DND-41 (cell line): ENCODE measurements around the gene RFX6.

Experiments
- ATAC-seq: fragments of 200-7000 bp; cut with Tn5 transposase; 3 replicates; pipeline ENCODE4 v1.9.1; 2021; ENCODE audit warnings: low read depth; ENCODE audit not compliant: insufficient read depth
- DNase-seq: peaks from one replicate; pipeline ENCODE4 v3.0.0-alpha.2; 2020
- H2AFZ ChIP-seq: 2 replicates; pipeline ENCODE4 v1.6.0; 2012; ENCODE audit warnings: low read depth, low read length
- H3K27ac ChIP-seq: 2 replicates; pipeline ENCODE4 v1.5.1; 2012; ENCODE audit warnings: low read length, inconsistent platforms
- H3K27me3 ChIP-seq: fragments of 200-600 bp; sonication (generic); 2 replicates; pipeline ENCODE4 v1.6.0; 2012; ENCODE audit warnings: low read length, mild to moderate bottlenecking, inconsistent platforms; ENCODE audit not compliant: insufficient read depth, poor library complexity
- H3K36me3 ChIP-seq: 2 replicates; pipeline ENCODE4 v1.5.1; 2012; ENCODE audit warnings: low read length, inconsistent platforms; ENCODE audit not compliant: insufficient read depth
- H3K4me1 ChIP-seq: 2 replicates; pipeline ENCODE4 v1.5.1; 2012; ENCODE audit warnings: mild to moderate bottlenecking, low read length; ENCODE audit not compliant: insufficient read depth
- H3K4me2 ChIP-seq: 2 replicates; pipeline ENCODE4 v1.6.0; 2012; ENCODE audit warnings: mild to moderate bottlenecking, moderate library complexity, low read length, inconsistent platforms; ENCODE audit not compliant: insufficient read depth
- H3K4me3 ChIP-seq, 2 experiments: fragments of 200-600 bp in 1 of 2; shearing (Covaris generic) in 1 of 2; 2 replicates each; pipeline ENCODE4 v1.5.1; 2012 to 2016; ENCODE audit warnings: inconsistent platforms in 2 of 2, low read length in 2 of 2, mild to moderate bottlenecking in 2 of 2, low read depth in 1 of 2, moderate library complexity in 1 of 2
- H3K79me2 ChIP-seq: 2 replicates; pipeline ENCODE4 v1.6.0; 2012; ENCODE audit warnings: low read length, inconsistent platforms; ENCODE audit not compliant: insufficient read depth
- H3K9ac ChIP-seq: 2 replicates; pipeline ENCODE4 v1.6.0; 2012; ENCODE audit warnings: low read depth, mild to moderate bottlenecking, inconsistent platforms, low read length, moderate library complexity
- H3K9me3 ChIP-seq: 2 replicates; pipeline ENCODE4 v1.5.1; 2012; ENCODE audit warnings: low read length, moderate library complexity, mild to moderate bottlenecking, inconsistent platforms; ENCODE audit not compliant: insufficient read depth, severe bottlenecking
- H4K20me1 ChIP-seq: 2 replicates; pipeline ENCODE4 v1.6.0; 2012; ENCODE audit warnings: low read length; ENCODE audit not compliant: insufficient read depth
- CTCF ChIP-seq: IDR thresholded peaks from 2 replicates; pipeline ENCODE4 v1.5.1; 2012; ENCODE audit warnings: borderline replicate concordance, low read length, moderate library complexity, mild to moderate bottlenecking; ENCODE audit not compliant: poor library complexity, severe bottlenecking; ENCODE audit errors: extremely low read depth
- EZH2 ChIP-seq: IDR thresholded peaks from 3 replicates; pipeline ENCODE4 v1.6.1; 2012; ENCODE audit warnings: borderline replicate concordance, low read depth, mild to moderate bottlenecking, moderate library complexity, low read length, inconsistent platforms; ENCODE audit not compliant: severe bottlenecking

The RFX6 gene

DNA sequence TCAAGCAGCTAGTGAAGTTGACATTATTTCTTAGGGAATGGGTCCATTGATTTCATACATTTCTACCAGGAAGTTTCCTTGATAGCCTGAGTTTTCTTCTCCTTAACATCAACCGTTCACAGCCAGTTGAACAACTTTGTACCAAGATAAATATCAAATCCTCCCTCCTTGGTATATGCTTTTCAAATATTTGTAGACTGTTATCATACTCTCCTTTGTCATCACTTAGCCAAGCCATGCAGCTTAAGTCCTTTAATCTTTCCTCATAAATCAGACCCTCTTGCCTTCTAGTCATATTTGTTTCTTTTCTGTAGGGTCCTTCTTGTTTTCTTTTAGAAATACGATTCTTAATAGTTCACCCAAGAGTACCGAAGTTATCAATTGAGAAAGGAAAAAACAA is 25.6 kb downstream of the RFX6 start:
- H3K9ac ChIP-seq = no peak overlapping the region
- no peaks in the 10 kb centered on the region for H3K79me2 ChIP-seq
- no peak overlapping the region for H3K27ac ChIP-seq
- H4K20me1 ChIP-seq = no peaks in the 10 kb centered on the region
- DNase-seq (no peak), ATAC-seq (no peak)
- H3K27me3 ChIP-seq = no peaks in the 10 kb centered on the region
- H3K4me2 ChIP-seq = no peak overlapping the region
- no peak overlapping the region for H3K4me3 ChIP-seq
- no peaks in the 10 kb centered on the region for H3K9me3 ChIP-seq
- TF ChIP-seq EZH2 (no peak), CTCF (no peak)
- H3K36me3 ChIP-seq = no peaks in the 10 kb centered on the region
- H2AFZ ChIP-seq = no peak overlapping the region
- no peaks in the 10 kb centered on the region for H3K4me1 ChIP-seq

DNA sequence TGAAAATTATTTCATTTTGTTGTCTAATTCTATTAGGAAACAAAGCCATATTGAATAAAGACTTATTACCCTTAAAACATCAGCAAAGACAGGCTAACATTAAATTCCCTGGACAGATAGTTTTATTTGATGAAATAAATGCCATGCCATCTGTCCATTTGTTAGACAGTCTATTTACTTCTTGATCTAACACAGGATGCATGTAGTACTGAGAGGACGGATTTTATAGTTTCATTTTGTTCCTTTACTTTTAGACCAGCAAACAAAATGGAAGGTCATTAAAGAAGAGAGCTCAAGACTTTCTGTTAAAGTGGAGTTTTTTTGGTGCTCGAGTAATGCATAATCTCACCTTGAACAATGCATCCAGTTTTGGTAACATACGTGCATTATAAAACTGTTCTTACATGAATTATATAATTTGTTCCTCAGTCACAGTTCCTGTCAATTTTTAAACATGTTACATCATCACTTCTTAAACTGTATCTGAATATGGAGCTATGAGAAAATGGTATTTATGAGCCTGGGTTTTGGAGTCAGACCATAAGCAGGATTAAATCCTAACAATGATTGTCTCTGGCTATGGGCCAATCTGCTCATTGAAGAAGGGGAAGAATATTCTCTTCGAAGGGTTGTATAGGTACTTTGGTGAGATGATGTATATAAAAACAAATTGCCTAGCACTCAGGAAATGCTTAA is 46.0 kb downstream of the RFX6 start:
- Histone ChIP-seq H3K36me3 (no peaks in the 10 kb centered on the region), H3K9me3 (no peaks in the 10 kb centered on the region), H3K4me3 (no peak overlapping the region), H2AFZ (no peak overlapping the region), H3K4me1 (no peaks in the 10 kb centered on the region), H3K79me2 (no peaks in the 10 kb centered on the region), H3K27ac (no peak overlapping the region), H3K9ac (no peak overlapping the region), H4K20me1 (no peaks in the 10 kb centered on the region), H3K27me3 (no peaks in the 10 kb centered on the region), H3K4me2 (no peak overlapping the region)
- TF ChIP-seq CTCF = no peak
- no peak for TF ChIP-seq EZH2
- ATAC-seq = no peak
- DNase-seq = no peak

- no peak for DNase-seq
- TF ChIP-seq CTCF (no peak), EZH2 (no peak)
- no peak for ATAC-seq
- Histone ChIP-seq H4K20me1 (no peaks in the 10 kb centered on the region), H3K9me3 (no peaks in the 10 kb centered on the region), H3K9ac (no peak overlapping the region), H3K4me3 (no peak overlapping the region), H3K4me1 (no peaks in the 10 kb centered on the region), H3K79me2 (no peaks in the 10 kb centered on the region), H3K27ac (no peak overlapping the region), H2AFZ (no peak overlapping the region), H3K36me3 (no peaks in the 10 kb centered on the region), H3K4me2 (no peak overlapping the region), H3K27me3 (no peaks in the 10 kb centered on the region)
Observed at GRCh38 chr6:116924245-116924644, 47.2 kb downstream of the RFX6 start.
